Endothelial cell (in vitro differentiated cells): ENCODE results near the gene PCNX3. TPM values are rescaled to one million over a fixed set of nuclear protein-coding genes. Genes with fewer than 3 reads are reported as not detected.

Source experiments
- DNase-seq: peaks from one replicate; pipeline ENCODE4 v3.0.0; 2021; ENCODE audit warnings: low spot score
- H3K27ac Mint-ChIP-seq: one replicate; pipeline ENCODE4 v1.8.0; 2021; ENCODE audit warnings: mixed read lengths, inconsistent platforms; ENCODE audit not compliant: unreplicated experiment
- H3K27me3 Mint-ChIP-seq: one replicate; pipeline ENCODE4 v1.8.0; 2021; ENCODE audit warnings: mild to moderate bottlenecking, moderate library complexity, mixed read lengths, inconsistent platforms; ENCODE audit not compliant: unreplicated experiment
- H3K36me3 Mint-ChIP-seq: one replicate; pipeline ENCODE4 v1.8.0; 2021; ENCODE audit warnings: mild to moderate bottlenecking, low read depth, mixed read lengths, inconsistent platforms; ENCODE audit not compliant: unreplicated experiment
- H3K4me1 Mint-ChIP-seq: one replicate; pipeline ENCODE4 v1.8.0; 2021; ENCODE audit warnings: mild to moderate bottlenecking, mixed read lengths, inconsistent platforms; ENCODE audit not compliant: unreplicated experiment
- H3K4me3 Mint-ChIP-seq: one replicate; pipeline ENCODE4 v1.8.0; 2021; ENCODE audit warnings: mild to moderate bottlenecking, mixed read lengths, inconsistent platforms; ENCODE audit not compliant: unreplicated experiment
- H3K9me3 Mint-ChIP-seq: one replicate; pipeline ENCODE4 v1.8.0; 2021; ENCODE audit warnings: mixed read lengths, inconsistent platforms; ENCODE audit not compliant: unreplicated experiment
- CTCF ChIP-seq: fragments of 200-600 bp; sonication (generic); IDR thresholded peaks from one replicate; pipeline ENCODE4 v1.5.0; 2021; ENCODE audit warnings: antibody characterized with exemption; ENCODE audit not compliant: unreplicated experiment
- total RNA-seq: library from RNA; stranded (reverse); fragmentation: NEBNext Ultra II Directional; extraction: Animal tissue kit (Norgen Biotek cat#: 25700); gene quantifications from one replicate; pipeline ENCODE4 v1.2.1, GENCODE V29; 2021; ENCODE audit not compliant: unreplicated experiment

Gene PCNX3
- total RNA-seq, 1 donor from 2014 or later = 76.1 TPM

GRCh38 chr11:65598258-65598699 is 17.3 kb upstream of the PCNX3 start:
- Mint-ChIP-seq H3K27ac (no peak overlapping the region), H3K4me1 (peaks cover 4% of the 10 kb centered on the region), H3K36me3 (peaks cover 28% of the 10 kb centered on the region), H3K9me3 (no peaks in the 10 kb centered on the region), H3K4me3 (no peak overlapping the region), H3K27me3 (peaks cover 33% of the 10 kb centered on the region)
- DNase-seq = no peak
- TF ChIP-seq CTCF = no peak

- no peak for DNase-seq
- Mint-ChIP-seq H3K9me3 (no peaks in the 10 kb centered on the region), H3K27me3 (peaks cover 30% of the 10 kb centered on the region), H3K4me1 (peaks cover 7% of the 10 kb centered on the region), H3K27ac (no peak overlapping the region), H3K36me3 (peaks cover 39% of the 10 kb centered on the region), H3K4me3 (peak overlapping the region; percentile 37)
- no peak for TF ChIP-seq CTCF
Observed at GRCh38 chr11:65599216-65599954, 16.2 kb upstream of the PCNX3 start.

- Mint-ChIP-seq H3K27ac (no peak overlapping the region), H3K9me3 (no peaks in the 10 kb centered on the region), H3K4me1 (peaks cover 7% of the 10 kb centered on the region), H3K4me3 (no peak overlapping the region), H3K36me3 (peaks cover 40% of the 10 kb centered on the region), H3K27me3 (peaks cover 25% of the 10 kb centered on the region)
- DNase-seq = no peak
- TF ChIP-seq CTCF = no peak
Observed at GRCh38 chr11:65599955-65600246, 15.7 kb upstream of the PCNX3 start.

GRCh38 chr11:65604258-65604657 is 11.3 kb upstream of the PCNX3 start:
- H3K27me3 Mint-ChIP-seq = peaks cover 22% of the 10 kb centered on the region
- no peak for DNase-seq
- peaks cover 31% of the 10 kb centered on the region for H3K4me1 Mint-ChIP-seq
- peaks cover 54% of the 10 kb centered on the region for H3K36me3 Mint-ChIP-seq
- H3K4me3 Mint-ChIP-seq = peak overlapping the region; percentile 69
- H3K9me3 Mint-ChIP-seq = no peaks in the 10 kb centered on the region
- no peak overlapping the region for H3K27ac Mint-ChIP-seq
- TF ChIP-seq CTCF = no peak

- H3K4me3 Mint-ChIP-seq = peak overlapping the region; percentile 83
- peak; percentile 91 for DNase-seq
- H3K36me3 Mint-ChIP-seq = peaks cover 66% of the 10 kb centered on the region
- no peaks in the 10 kb centered on the region for H3K9me3 Mint-ChIP-seq
- no peak overlapping the region for H3K27ac Mint-ChIP-seq
- TF ChIP-seq CTCF = no peak
- peaks cover 19% of the 10 kb centered on the region for H3K27me3 Mint-ChIP-seq
- peaks cover 54% of the 10 kb centered on the region for H3K4me1 Mint-ChIP-seq
Observed at GRCh38 chr11:65606876-65607613, 8.5 kb upstream of the PCNX3 start.
